WTC11 (cell line): ENCODE data around the gene FHOD1.

ENCODE experiments used
- EMX1 ChIP-seq: fragments of 250-450 bp; sonication (Bioruptor Pico); IDR thresholded peaks from 2 replicates; pipeline ENCODE4 v1.8.0; 2021; ENCODE audit warnings: mild to moderate bottlenecking
- TF ChIP-seq, protein P1 (sequence below): sonication (generic); formaldehyde crosslinking; IDR thresholded peaks from 2 replicates; pipeline ENCODE4 v1.8.1; 2022; ENCODE audit warnings: low read depth, mild to moderate bottlenecking, moderate library complexity, missing genetic modification reagents, borderline replicate concordance
- TF ChIP-seq, protein P2 (sequence below): fragments of 200-600 bp; IDR thresholded peaks from 2 replicates; pipeline ENCODE4 v1.8.0; 2022; ENCODE audit warnings: antibody characterized with exemption

DNA sequence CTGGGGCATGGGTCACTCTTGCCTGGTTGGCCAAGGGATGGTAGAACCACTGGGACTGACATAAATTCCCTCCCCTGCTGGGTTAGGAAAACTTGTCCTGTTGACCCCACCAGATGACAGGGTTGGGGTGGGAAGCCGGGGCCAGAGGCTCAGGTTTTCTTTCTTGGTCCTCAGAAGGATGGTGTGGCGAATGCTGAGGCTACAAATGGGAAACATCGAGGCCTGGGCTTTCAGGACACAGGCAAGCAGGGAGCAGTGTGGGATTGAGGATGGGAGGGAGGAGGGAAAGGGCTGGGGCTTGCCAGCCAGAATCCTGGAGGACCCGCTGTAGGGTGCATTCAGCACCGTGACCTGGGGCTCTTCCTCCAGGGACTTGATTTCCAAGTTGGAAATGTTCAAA is 17.6 kb upstream of the FHOD1 start:
- TF ChIP-seq EMX1 (CRISPR knock-in tag): no peak
- TF ChIP-seq, protein P1, sequence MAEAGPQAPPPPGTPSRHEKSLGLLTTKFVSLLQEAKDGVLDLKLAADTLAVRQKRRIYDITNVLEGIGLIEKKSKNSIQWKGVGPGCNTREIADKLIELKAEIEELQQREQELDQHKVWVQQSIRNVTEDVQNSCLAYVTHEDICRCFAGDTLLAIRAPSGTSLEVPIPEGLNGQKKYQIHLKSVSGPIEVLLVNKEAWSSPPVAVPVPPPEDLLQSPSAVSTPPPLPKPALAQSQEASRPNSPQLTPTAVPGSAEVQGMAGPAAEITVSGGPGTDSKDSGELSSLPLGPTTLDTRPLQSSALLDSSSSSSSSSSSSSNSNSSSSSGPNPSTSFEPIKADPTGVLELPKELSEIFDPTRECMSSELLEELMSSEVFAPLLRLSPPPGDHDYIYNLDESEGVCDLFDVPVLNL: no peak
- TF ChIP-seq, protein P2, sequence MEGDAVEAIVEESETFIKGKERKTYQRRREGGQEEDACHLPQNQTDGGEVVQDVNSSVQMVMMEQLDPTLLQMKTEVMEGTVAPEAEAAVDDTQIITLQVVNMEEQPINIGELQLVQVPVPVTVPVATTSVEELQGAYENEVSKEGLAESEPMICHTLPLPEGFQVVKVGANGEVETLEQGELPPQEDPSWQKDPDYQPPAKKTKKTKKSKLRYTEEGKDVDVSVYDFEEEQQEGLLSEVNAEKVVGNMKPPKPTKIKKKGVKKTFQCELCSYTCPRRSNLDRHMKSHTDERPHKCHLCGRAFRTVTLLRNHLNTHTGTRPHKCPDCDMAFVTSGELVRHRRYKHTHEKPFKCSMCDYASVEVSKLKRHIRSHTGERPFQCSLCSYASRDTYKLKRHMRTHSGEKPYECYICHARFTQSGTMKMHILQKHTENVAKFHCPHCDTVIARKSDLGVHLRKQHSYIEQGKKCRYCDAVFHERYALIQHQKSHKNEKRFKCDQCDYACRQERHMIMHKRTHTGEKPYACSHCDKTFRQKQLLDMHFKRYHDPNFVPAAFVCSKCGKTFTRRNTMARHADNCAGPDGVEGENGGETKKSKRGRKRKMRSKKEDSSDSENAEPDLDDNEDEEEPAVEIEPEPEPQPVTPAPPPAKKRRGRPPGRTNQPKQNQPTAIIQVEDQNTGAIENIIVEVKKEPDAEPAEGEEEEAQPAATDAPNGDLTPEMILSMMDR: no peak
